ENCODE results near the gene KLK5.

KLK5 gene

GRCh38 chr19:50897612-50898011, 55.2 kb downstream of the KLK5 start:
- TF ChIP-seq GATA2 (IDR thresholded peaks at IDR 0.05; ENCODE audit: low read depth, low read length) (no peak), GATA3 (IDR thresholded peaks at IDR 0.05; ENCODE audit: low read depth, low read length) (no peak)

- no peak for TF ChIP-seq GATA3 (IDR thresholded peaks at IDR 0.05; ENCODE audit: low read depth, low read length)
Observed at GRCh38 chr19:50897191-50897607, 55.6 kb downstream of the KLK5 start.

DNA sequence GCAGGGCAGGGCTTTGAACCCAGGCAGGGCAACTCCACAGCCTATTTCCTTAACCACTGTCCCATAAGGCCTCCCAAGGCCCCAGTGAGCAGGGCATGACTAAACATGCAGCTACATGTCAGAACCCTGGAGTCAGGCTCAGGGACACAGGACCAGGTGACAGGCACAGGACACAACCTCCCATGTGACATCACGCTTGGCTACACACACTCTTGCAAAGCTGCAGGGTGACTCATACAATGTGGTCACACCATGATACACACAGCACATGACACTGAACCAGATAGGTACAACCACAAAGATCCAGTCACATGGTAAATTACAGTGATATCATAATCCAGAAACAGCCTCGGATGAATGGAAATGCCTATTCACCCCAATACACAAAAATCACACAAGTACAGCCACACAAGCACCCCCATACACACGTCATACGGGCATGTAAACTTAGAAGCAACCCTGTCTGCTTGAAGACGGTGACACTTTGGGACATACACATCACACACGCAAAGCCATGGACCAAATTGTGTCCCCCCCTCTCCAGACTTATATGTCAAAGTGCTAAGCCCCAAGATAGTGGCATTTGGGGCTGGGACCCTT, 56.1 kb downstream of the KLK5 start:
- TF ChIP-seq GATA3 (IDR thresholded peaks at IDR 0.05; ENCODE audit: low read depth, low read length) (no peak), GATA2 (IDR thresholded peaks at IDR 0.05; ENCODE audit: low read depth, low read length) (no peak)

DNA sequence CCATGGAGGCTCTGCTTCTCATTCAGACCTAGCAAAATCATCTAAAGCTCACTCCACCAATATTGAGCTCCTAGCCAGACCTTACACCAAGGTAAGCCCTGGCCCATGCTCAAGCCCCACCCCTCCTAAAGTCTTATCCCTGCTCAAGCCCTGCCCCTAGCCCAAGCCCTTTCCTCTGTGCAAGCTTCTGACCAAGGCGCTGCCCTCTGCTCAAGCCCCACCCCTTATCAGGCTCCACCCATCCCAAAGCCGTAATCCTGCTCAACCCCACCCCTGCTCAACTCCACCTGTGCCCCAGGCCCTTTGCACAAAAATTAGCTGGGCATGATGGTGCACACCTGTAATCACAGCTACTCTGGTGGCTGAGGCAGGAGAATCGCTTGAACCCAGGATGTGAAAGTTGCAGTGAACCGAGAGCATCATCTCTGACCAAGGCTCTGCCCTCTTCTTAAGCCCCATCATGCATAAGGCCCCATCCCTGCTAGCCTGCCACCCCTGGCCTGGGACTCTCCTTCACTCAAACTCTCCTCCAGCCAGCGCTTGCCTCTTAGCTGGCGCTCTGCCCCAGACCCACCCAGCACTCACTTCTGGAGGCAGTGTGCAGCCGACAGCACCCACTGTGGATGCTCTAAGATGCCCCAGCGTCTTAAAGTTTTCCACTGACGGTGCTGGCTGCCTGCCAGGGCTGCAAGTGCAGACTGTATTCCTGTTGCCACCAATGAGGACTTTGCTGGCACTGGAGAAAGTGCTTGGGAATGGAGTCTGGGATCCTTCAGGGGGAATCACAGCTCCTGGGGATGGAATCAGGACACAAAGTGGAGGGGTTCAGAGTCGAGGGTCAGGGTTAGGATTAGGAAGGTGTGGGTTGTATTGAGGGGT, 58.1 kb downstream of the KLK5 start:
- TF ChIP-seq GATA3 (IDR thresholded peaks at IDR 0.05; ENCODE audit: low read depth, low read length), result no peak
- no peak for TF ChIP-seq GATA2 (IDR thresholded peaks at IDR 0.05; ENCODE audit: low read depth, low read length)

Data from SH-SY5Y (cell line).